ENCODE data around the gene MTFR1L. TPM values are rescaled to one million over a fixed set of nuclear protein-coding genes. Genes with fewer than 3 reads are reported as not detected.
A peak's percentile ranks its signal among the peaks of the same experiment; 100 is the strongest.

Gene MTFR1L
- total RNA-seq, 1 donor from 2014 or later = 46.3 TPM

DNA sequence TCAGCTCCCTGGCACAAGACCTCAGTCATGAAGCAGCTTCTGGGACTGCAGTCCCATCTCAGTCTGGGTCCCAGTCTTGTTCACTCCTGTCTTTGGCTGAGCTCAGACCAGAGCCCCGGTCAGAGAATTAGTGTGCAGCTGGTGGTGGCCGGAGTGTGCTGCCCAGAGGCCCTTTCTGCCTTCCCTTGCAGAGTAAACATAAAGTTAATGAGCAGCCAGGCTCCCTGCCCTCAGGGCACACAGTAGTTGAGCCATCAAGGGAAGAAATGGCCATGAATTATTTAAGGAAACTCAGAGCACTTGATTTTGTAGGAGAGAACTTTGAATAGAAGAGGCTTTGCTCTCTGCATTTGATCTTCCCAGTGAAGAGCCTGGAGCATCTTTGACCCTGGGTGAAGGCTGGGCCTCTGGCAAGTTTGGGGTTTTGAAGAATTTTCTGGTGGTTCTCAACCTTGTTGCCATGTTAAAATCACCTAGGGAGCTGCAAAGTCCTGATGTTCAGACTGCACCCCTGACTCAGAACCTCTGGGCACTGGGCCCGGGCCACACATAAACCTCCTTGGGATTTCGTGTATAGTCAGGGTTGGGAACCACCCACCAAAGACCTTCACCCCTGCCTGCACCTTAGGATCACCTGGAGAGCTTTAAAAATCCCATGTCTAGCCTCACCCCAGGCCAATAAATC lies 46.2 kb upstream of the MTFR1L start:
- H3K27me3 ChIP-seq (ENCODE audit: control insufficient read depth, insufficient read depth, low read length) = no peaks in the 10 kb centered on the region
- H3K36me3 ChIP-seq (ENCODE audit: control insufficient read depth, insufficient read depth, low read length) = no peaks in the 10 kb centered on the region
- peak; percentile 63 for DNase-seq (ENCODE audit: low read depth)
- H3K4me3 ChIP-seq (ENCODE audit: low read depth, low read length) = no peak overlapping the region
- TF ChIP-seq, protein P1, sequence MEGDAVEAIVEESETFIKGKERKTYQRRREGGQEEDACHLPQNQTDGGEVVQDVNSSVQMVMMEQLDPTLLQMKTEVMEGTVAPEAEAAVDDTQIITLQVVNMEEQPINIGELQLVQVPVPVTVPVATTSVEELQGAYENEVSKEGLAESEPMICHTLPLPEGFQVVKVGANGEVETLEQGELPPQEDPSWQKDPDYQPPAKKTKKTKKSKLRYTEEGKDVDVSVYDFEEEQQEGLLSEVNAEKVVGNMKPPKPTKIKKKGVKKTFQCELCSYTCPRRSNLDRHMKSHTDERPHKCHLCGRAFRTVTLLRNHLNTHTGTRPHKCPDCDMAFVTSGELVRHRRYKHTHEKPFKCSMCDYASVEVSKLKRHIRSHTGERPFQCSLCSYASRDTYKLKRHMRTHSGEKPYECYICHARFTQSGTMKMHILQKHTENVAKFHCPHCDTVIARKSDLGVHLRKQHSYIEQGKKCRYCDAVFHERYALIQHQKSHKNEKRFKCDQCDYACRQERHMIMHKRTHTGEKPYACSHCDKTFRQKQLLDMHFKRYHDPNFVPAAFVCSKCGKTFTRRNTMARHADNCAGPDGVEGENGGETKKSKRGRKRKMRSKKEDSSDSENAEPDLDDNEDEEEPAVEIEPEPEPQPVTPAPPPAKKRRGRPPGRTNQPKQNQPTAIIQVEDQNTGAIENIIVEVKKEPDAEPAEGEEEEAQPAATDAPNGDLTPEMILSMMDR (IDR thresholded peaks at IDR 0.05; ENCODE audit: insufficient read depth, low read length, poor library complexity, severe bottlenecking) = no peak

DNA sequence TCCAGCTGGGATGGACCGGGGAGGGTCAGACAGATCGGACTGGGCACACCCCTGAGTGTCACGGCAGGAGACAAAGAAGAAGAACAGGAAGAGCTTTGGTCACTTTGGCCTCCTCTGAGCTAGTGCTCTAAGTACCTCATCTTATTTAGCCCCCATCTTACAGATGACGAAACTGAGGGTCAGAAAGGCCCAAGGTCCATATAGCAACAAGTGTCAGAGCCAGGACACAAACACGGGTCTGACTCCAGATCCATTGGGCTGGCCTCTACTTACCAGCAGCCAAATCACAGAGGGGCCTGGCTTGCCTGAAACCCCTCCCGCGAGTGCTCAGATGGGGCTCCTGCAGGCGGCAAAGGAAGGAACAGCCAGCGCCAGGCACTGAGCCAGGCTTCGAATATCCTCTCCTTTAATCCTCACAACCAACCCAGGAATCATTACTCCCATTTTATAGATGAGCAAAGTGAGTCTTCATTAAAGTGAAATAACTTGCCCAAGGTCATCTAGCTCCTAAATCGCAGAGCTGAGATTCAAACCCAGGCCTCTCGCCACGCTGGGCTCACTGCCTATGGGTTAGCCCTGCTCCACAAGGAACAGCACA lies 45.4 kb upstream of the MTFR1L start:
- TF ChIP-seq, protein P1 (IDR thresholded peaks at IDR 0.05; ENCODE audit: insufficient read depth, low read length, poor library complexity, severe bottlenecking) = no peak

DNA sequence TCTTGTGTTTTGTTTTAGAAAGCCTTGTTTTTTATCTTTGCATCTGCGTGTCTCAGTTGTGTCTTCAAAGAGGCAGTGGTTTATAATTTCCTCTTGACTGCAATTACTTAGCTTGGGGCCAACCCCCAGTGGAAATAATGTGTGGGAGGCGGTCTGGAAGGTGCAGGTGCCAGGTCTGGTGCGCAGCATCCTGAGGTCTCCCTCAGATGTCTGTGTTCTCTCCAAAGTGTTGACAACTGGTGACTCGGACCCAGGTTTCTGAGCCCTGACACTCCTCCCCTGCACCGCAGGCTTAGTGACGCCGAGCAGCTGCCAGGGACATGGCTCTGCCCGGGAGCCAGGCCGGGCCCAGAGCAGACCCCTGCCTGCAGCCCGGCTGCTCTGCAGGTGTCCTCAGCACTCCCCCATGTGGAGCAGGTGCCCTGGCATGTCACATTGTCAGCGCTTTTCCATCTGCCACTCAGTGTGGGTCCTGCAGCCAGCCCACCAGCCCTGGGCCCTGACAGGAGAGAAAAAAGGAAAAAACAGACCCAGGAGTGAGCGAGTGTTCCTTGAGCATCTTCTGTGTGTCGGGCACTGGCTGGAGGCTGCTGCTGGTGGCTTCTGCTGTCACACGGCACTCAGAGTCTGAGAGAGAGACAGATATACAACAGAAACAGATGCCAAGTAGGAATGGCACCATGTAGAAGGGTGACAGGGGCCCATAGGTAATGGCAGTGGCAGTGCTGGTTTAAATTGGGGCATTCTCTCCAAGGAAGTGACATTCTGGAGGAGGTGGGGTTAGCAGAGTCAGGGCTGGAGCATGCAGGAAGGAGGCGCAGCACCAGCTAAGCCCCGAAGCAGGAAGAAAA lies 44.6 kb upstream of the MTFR1L start:
- TF ChIP-seq, protein P1 (IDR thresholded peaks at IDR 0.05; ENCODE audit: insufficient read depth, low read length, poor library complexity, severe bottlenecking) = peak; percentile 9
- H3K27me3 ChIP-seq (ENCODE audit: control insufficient read depth, insufficient read depth, low read length) = no peaks in the 10 kb centered on the region
- no peak overlapping the region for H3K4me3 ChIP-seq (ENCODE audit: low read depth, low read length)
- no peaks in the 10 kb centered on the region for H3K36me3 ChIP-seq (ENCODE audit: control insufficient read depth, insufficient read depth, low read length)
- no peak for DNase-seq (ENCODE audit: low read depth)

More for the DNA sequence above, 45.4 kb upstream of the MTFR1L start:
- Histone ChIP-seq H3K4me3 (ENCODE audit: low read depth, low read length) (no peak overlapping the region), H3K36me3 (ENCODE audit: control insufficient read depth, insufficient read depth, low read length) (no peaks in the 10 kb centered on the region), H3K27me3 (ENCODE audit: control insufficient read depth, insufficient read depth, low read length) (no peaks in the 10 kb centered on the region)
- DNase-seq (ENCODE audit: low read depth) = no peak

DNA sequence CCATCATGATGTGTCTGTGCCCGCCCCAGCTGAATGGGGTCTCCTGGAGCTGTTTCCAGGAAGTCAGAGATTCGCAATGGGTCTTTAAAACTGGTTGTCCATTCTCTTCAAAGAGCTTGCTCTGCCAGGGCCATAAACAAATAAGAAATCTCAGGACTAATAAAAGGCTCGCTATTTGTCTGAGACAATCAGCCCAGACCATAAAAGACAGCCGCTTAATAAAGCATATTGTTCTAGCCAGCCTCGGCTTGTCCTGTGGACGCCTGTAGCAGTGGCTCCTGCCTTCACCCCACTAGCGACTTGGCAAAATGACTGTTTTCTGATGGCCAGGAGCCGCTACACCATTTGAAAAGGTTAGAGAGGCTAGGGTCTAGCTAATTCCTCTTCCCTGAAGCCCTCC lies 40.4 kb upstream of the MTFR1L start:
- DNase-seq (ENCODE audit: low read depth) = no peak
- H3K4me3 ChIP-seq (ENCODE audit: low read depth, low read length) = no peak overlapping the region
- TF ChIP-seq, protein P1 (IDR thresholded peaks at IDR 0.05; ENCODE audit: insufficient read depth, low read length, poor library complexity, severe bottlenecking) = no peak
- no peaks in the 10 kb centered on the region for H3K36me3 ChIP-seq (ENCODE audit: control insufficient read depth, insufficient read depth, low read length)
- no peaks in the 10 kb centered on the region for H3K27me3 ChIP-seq (ENCODE audit: control insufficient read depth, insufficient read depth, low read length)

GRCh38 chr1:25779894-25780293 lies 39.9 kb upstream of the MTFR1L start:
- TF ChIP-seq, protein P1 (IDR thresholded peaks at IDR 0.05; ENCODE audit: insufficient read depth, low read length, poor library complexity, severe bottlenecking) = no peak
- no peaks in the 10 kb centered on the region for H3K36me3 ChIP-seq (ENCODE audit: control insufficient read depth, insufficient read depth, low read length)
- H3K27me3 ChIP-seq (ENCODE audit: control insufficient read depth, insufficient read depth, low read length) = no peaks in the 10 kb centered on the region
- no peak for DNase-seq (ENCODE audit: low read depth)
- H3K4me3 ChIP-seq (ENCODE audit: low read depth, low read length) = no peak overlapping the region

Measured in kidney epithelial cell (primary cell).